Lung (tissue), 12 donors: Measurements from ENCODE around the gene FGF12. TPM values are rescaled to one million over a fixed set of nuclear protein-coding genes. Genes with fewer than 3 reads are reported as not detected.

Experiments used
- ATAC-seq: fragments of 200-7000 bp; cut with Tn5 transposase; one replicate; pipeline ENCODE4 v1.9.1; 2020; ENCODE audit warnings: moderate number of reproducible peaks; ENCODE audit not compliant: insufficient read depth, low FRiP score
- DNase-seq, 3 donors: peaks; one replicate each; pipeline ENCODE4 v3.0.0-alpha.2; 2013 to 2017
- H3K27ac ChIP-seq, 2 donors: one replicate each; pipeline ENCODE4 v1.5.1; 2013; ENCODE audit warnings: mild to moderate bottlenecking in 2 of 2, moderate library complexity in 2 of 2, control low read depth in 1 of 2, inconsistent platforms in 1 of 2, low read depth in 1 of 2, low read length in 1 of 2
- H3K27me3 ChIP-seq, 3 donors: one replicate each; pipeline ENCODE4 v1.5.1; 2013; ENCODE audit warnings: low read length in 2 of 3; ENCODE audit not compliant: control insufficient read depth in 3 of 3, insufficient read depth in 3 of 3
- H3K36me3 ChIP-seq, 4 donors: one replicate each; pipeline ENCODE4 v1.5.1; 2013; ENCODE audit warnings: low read length in 4 of 4, mild to moderate bottlenecking in 1 of 4, moderate library complexity in 1 of 4; ENCODE audit not compliant: control insufficient read depth in 4 of 4, insufficient read depth in 4 of 4
- H3K4me1 ChIP-seq, 5 donors: one replicate each; pipeline ENCODE4 v1.5.1; 2013; ENCODE audit warnings: low read length in 5 of 5, mild to moderate bottlenecking in 2 of 5, moderate library complexity in 1 of 5; ENCODE audit not compliant: control insufficient read depth in 5 of 5, insufficient read depth in 5 of 5
- H3K4me3 ChIP-seq: one replicate; pipeline ENCODE4 v1.5.1; 2013; ENCODE audit warnings: mild to moderate bottlenecking, control low read depth, moderate library complexity
- H3K9ac ChIP-seq, 2 donors: one replicate each; pipeline ENCODE4 v1.5.1; 2013; ENCODE audit warnings: low read length in 2 of 2, control low read depth in 1 of 2; ENCODE audit not compliant: insufficient read depth in 1 of 2
- H3K9me3 ChIP-seq, 4 donors: one replicate each; pipeline ENCODE4 v1.5.1; 2013; ENCODE audit warnings: low read length in 3 of 4, mild to moderate bottlenecking in 1 of 4, moderate library complexity in 1 of 4; ENCODE audit not compliant: control insufficient read depth in 4 of 4, insufficient read depth in 3 of 4
- CTCF ChIP-seq: IDR thresholded peaks from 2 replicates; pipeline ENCODE4 v1.5.1; 2012; ENCODE audit warnings: mild to moderate bottlenecking; ENCODE audit errors: control extremely low read depth, extremely low read depth
- WGBS, 2 donors: extraction: QIAGEN DNeasy Blood & Tissue Kit; methylation state at CpG; one replicate each; pipeline ENCODE4 v1.1.7; 2013; 5-methylcytosine and 5-hydroxymethylcytosine counted together
- polyA plus RNA-seq, 2 donors: library from polyadenylated mRNA; stranded (reverse); fragments of 200-250 nt; gene quantifications; one replicate each; pipeline ENCODE4 v1.2.1, GENCODE V29; 2013
- total RNA-seq, 2 donors: library from RNA; depleted of rRNA in 1 of 2; stranded (reverse); fragments of >200 nt in 1 of 2; gene quantifications; one replicate each; pipeline ENCODE4 v1.2.1, GENCODE V29; 2014 to 2021
- donor health status: control.
- donor health status: control.
- donor health status: Bipolar disorder and iron deficiency.
- donor health status: healthy.
- donor health status: DM: yes; HTN: yes; CAD: no.

The FGF12 gene
- total and polyA plus RNA-seq, 4 donors, result 0.23 to 6.0 (median 1.7) TPM

- Histone ChIP-seq H3K9ac (no peak overlapping the region), H3K27me3 (peaks cover 0 to 9% (median 0%) of the 10 kb centered on the region in 3 donors), H3K9me3 (no peaks in the 10 kb centered on the region), H3K4me3 (no peak overlapping the region), H3K36me3 (no peaks in the 10 kb centered on the region), H3K27ac (peak overlapping the region in 1 of 2 donors; percentile 93), H3K4me1 (peaks cover 0 to 8% (median 0%) of the 10 kb centered on the region in 5 donors)
- ATAC-seq, result no peak
- no peak for TF ChIP-seq CTCF
- no peak for DNase-seq
These were observed 157.0 kb downstream of the FGF12 start for GRCh38 chr3:192570315-192570714.

GRCh38 chr3:192566706-192567290 lies 160.5 kb downstream of the FGF12 start:
- Histone ChIP-seq H3K27me3 (peaks cover 0 to 9% (median 0%) of the 10 kb centered on the region in 3 donors), H3K9ac (no peak overlapping the region), H3K4me3 (no peak overlapping the region), H3K9me3 (no peaks in the 10 kb centered on the region), H3K4me1 (peaks cover 0 to 8% (median 0%) of the 10 kb centered on the region in 5 donors), H3K36me3 (no peaks in the 10 kb centered on the region), H3K27ac (peak overlapping the region in 1 of 2 donors; percentile 62)
- peak; percentile 24 for TF ChIP-seq CTCF
- peak; percentile 85 for ATAC-seq
- peak; percentile 77 to 89 (median 77) for DNase-seq
- 13 to 19% methylated on average over 6 of the region's 6 CpGs for WGBS, 2 donors

GRCh38 chr3:192564611-192565010 lies 162.7 kb downstream of the FGF12 start:
- no peaks in the 10 kb centered on the region for H3K9me3 ChIP-seq
- peak overlapping the region in 1 of 2 donors; percentile 29 for H3K27ac ChIP-seq
- peak in 2 of 3 donors; percentile 7 to 17 for DNase-seq
- no peak overlapping the region for H3K9ac ChIP-seq
- H3K27me3 ChIP-seq, result peaks cover 0 to 3% (median 0%) of the 10 kb centered on the region in 3 donors
- no peak for TF ChIP-seq CTCF
- no peak overlapping the region for H3K4me3 ChIP-seq
- ATAC-seq, result no peak
- H3K4me1 ChIP-seq, result peaks cover 0 to 5% (median 0%) of the 10 kb centered on the region in 5 donors
- H3K36me3 ChIP-seq, result no peaks in the 10 kb centered on the region

- H3K9ac ChIP-seq, result no peak overlapping the region
- H3K27me3 ChIP-seq, result no peaks in the 10 kb centered on the region
- DNase-seq, result no peak
- no peak overlapping the region for H3K4me3 ChIP-seq
- no peak for TF ChIP-seq CTCF
- no peaks in the 10 kb centered on the region for H3K9me3 ChIP-seq
- no peaks in the 10 kb centered on the region for H3K36me3 ChIP-seq
- peaks cover 0 to 5% (median 0%) of the 10 kb centered on the region in 5 donors for H3K4me1 ChIP-seq
- no peak for ATAC-seq
- H3K27ac ChIP-seq, result no peak overlapping the region
These were observed 163.9 kb downstream of the FGF12 start for GRCh38 chr3:192563417-192563816.
